HepG2 (cell line): Measurements from ENCODE around the gene KLF6. TPM values are rescaled to one million over a fixed set of nuclear protein-coding genes. Genes with fewer than 3 reads are reported as not detected.

Source experiments
- HIVEP1 ChIP-seq: sonication (generic); formaldehyde crosslinking; IDR thresholded peaks from 2 replicates; pipeline ENCODE4 v1.4.0; 2020; ENCODE audit warnings: mild to moderate bottlenecking, missing genetic modification reagents
- ZNF30 ChIP-seq: sonication (generic); formaldehyde crosslinking; IDR thresholded peaks from 2 replicates; pipeline ENCODE4 v1.5.0; 2020; ENCODE audit warnings: mild to moderate bottlenecking, missing genetic modification reagents
- ZNF430 ChIP-seq: sonication (generic); formaldehyde crosslinking; IDR thresholded peaks from 2 replicates; pipeline ENCODE4 v1.9.0; 2021; ENCODE audit warnings: mild to moderate bottlenecking, missing genetic modification reagents
- ZNF496 ChIP-seq: sonication (generic); formaldehyde crosslinking; IDR thresholded peaks from 2 replicates; pipeline ENCODE4 v1.8.1; 2023; ENCODE audit warnings: mild to moderate bottlenecking, moderate library complexity, missing genetic modification reagents; ENCODE audit not compliant: insufficient replicate concordance
- ZNF790 ChIP-seq: sonication (generic); formaldehyde crosslinking; IDR thresholded peaks from 2 replicates; pipeline ENCODE4 v1.8.0; 2022; ENCODE audit warnings: missing genetic modification reagents, mild to moderate bottlenecking, borderline replicate concordance
- ZZZ3 ChIP-seq: sonication (generic); formaldehyde crosslinking; IDR thresholded peaks from 2 replicates; pipeline ENCODE4 v1.4.0; 2020; ENCODE audit warnings: missing genetic modification reagents, mild to moderate bottlenecking, borderline replicate concordance
- polyA plus RNA-seq, 8 experiments: library from polyadenylated mRNA; depleted of rRNA in 3 of 8; stranded (reverse) in 7 of 8; unstranded in 1 of 8; fragments of >200 nt; fragmentation: Illumina TruSeq in 4 of 8; extraction: Trizol in 4 of 8; gene quantifications; 2 replicates each; pipeline versions ENCODE4 v1.2.1 to v1.2.3, GENCODE V29; 2011 to 2016; ENCODE audit warnings: low read depth in 4 of 8, missing spikeins in 1 of 8, mixed read lengths in 1 of 8; ENCODE audit not compliant: insufficient read depth in 1 of 8
- total RNA-seq, 5 experiments: library from RNA; depleted of rRNA; stranded (reverse); fragments of >200 nt; fragmentation: Illumina TruSeq; extraction: Trizol; gene quantifications; 2 replicates each; pipeline ENCODE4 v1.2.3, GENCODE V29; 2016; ENCODE audit warnings: low read depth in 1 of 5
- TF ChIP-seq, protein P1 (sequence below): IDR thresholded peaks from 2 replicates; pipeline ENCODE4 v1.4.0; 2020; ENCODE audit warnings: mild to moderate bottlenecking, missing genetic modification reagents
- TF ChIP-seq, protein P2 (sequence below): sonication (generic); formaldehyde crosslinking; IDR thresholded peaks from 2 replicates; pipeline ENCODE4 v1.8.1; 2023; ENCODE audit warnings: missing genetic modification reagents, inconsistent platforms, borderline replicate concordance
- TF ChIP-seq, protein P3 (sequence below): sonication (generic); formaldehyde crosslinking; IDR thresholded peaks from 2 replicates; pipeline ENCODE4 v1.5.0; 2020; ENCODE audit warnings: mild to moderate bottlenecking, missing genetic modification reagents

The KLF6 gene
- total and polyA plus RNA-seq, 2 of the 13 experiments (the other 11 are each of a cell fraction or from before 2014, with no cell fraction given) = 27.0 to 71.9 TPM

DNA sequence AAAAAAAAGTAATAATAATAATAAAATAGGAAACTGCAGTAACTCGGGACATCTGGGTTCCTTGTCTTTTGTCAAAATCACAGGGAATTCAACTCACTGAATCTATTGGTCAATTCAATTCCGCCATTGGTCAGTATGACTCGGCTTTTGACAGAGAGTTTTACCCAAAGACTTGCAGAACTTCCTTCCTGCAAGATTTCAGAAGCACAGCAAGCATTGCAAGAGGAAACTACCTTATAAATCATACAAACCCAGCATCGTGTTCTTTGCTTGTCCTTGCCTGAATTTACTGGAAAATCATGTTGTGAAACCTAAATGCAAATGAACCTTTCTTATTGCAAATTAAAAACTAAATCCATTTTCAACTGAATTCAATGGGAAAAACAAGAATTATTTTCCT lies 15.5 kb downstream of the KLF6 start (continued):
- TF ChIP-seq, protein P1, sequence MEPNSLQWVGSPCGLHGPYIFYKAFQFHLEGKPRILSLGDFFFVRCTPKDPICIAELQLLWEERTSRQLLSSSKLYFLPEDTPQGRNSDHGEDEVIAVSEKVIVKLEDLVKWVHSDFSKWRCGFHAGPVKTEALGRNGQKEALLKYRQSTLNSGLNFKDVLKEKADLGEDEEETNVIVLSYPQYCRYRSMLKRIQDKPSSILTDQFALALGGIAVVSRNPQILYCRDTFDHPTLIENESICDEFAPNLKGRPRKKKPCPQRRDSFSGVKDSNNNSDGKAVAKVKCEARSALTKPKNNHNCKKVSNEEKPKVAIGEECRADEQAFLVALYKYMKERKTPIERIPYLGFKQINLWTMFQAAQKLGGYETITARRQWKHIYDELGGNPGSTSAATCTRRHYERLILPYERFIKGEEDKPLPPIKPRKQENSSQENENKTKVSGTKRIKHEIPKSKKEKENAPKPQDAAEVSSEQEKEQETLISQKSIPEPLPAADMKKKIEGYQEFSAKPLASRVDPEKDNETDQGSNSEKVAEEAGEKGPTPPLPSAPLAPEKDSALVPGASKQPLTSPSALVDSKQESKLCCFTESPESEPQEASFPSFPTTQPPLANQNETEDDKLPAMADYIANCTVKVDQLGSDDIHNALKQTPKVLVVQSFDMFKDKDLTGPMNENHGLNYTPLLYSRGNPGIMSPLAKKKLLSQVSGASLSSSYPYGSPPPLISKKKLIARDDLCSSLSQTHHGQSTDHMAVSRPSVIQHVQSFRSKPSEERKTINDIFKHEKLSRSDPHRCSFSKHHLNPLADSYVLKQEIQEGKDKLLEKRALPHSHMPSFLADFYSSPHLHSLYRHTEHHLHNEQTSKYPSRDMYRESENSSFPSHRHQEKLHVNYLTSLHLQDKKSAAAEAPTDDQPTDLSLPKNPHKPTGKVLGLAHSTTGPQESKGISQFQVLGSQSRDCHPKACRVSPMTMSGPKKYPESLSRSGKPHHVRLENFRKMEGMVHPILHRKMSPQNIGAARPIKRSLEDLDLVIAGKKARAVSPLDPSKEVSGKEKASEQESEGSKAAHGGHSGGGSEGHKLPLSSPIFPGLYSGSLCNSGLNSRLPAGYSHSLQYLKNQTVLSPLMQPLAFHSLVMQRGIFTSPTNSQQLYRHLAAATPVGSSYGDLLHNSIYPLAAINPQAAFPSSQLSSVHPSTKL (CRISPR knock-in tag) = no peak
- TF ChIP-seq ZNF430 (no peak), ZNF496 (CRISPR knock-in tag) (no peak), ZZZ3 (CRISPR knock-in tag) (no peak), ZNF790 (CRISPR knock-in tag) (no peak), HIVEP1 (CRISPR knock-in tag) (no peak), ZNF30 (CRISPR knock-in tag) (no peak)
- TF ChIP-seq, protein P2, sequence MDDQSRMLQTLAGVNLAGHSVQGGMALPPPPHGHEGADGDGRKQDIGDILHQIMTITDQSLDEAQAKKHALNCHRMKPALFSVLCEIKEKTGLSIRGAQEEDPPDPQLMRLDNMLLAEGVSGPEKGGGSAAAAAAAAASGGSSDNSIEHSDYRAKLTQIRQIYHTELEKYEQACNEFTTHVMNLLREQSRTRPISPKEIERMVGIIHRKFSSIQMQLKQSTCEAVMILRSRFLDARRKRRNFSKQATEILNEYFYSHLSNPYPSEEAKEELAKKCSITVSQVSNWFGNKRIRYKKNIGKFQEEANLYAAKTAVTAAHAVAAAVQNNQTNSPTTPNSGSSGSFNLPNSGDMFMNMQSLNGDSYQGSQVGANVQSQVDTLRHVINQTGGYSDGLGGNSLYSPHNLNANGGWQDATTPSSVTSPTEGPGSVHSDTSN (CRISPR knock-in tag) = no peak
- TF ChIP-seq, protein P3, sequence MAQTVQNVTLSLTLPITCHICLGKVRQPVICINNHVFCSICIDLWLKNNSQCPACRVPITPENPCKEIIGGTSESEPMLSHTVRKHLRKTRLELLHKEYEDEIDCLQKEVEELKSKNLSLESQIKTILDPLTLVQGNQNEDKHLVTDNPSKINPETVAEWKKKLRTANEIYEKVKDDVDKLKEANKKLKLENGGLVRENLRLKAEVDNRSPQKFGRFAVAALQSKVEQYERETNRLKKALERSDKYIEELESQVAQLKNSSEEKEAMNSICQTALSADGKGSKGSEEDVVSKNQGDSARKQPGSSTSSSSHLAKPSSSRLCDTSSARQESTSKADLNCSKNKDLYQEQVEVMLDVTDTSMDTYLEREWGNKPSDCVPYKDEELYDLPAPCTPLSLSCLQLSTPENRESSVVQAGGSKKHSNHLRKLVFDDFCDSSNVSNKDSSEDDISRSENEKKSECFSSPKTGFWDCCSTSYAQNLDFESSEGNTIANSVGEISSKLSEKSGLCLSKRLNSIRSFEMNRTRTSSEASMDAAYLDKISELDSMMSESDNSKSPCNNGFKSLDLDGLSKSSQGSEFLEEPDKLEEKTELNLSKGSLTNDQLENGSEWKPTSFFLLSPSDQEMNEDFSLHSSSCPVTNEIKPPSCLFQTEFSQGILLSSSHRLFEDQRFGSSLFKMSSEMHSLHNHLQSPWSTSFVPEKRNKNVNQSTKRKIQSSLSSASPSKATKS (CRISPR knock-in tag) = no peak
